Activated T-helper 17 cell treated with anti-CD3 and anti-CD28 coated beads, Interleukin-2, amount 50 U/mL, for 72 hours (primary cell): ENCODE measurements around the gene PPP1R14D. TPM values are rescaled to one million over a fixed set of nuclear protein-coding genes. Genes with fewer than 3 reads are reported as not detected.

Source experiments
- ATAC-seq: fragments of 150-1000 bp; cut with Tn5 transposase; replicated peaks from 2 replicates; pipeline ENCODE4 v1.10.0; 2021; ENCODE audit warnings: mild to moderate bottlenecking, moderate library complexity
- H3K27ac Mint-ChIP-seq: one replicate; pipeline ENCODE4 v1.8.0; 2022; ENCODE audit warnings: mixed read lengths
- H3K27me3 Mint-ChIP-seq: one replicate; pipeline ENCODE4 v1.8.0; 2022; ENCODE audit warnings: mixed read lengths
- H3K36me3 Mint-ChIP-seq: one replicate; pipeline ENCODE4 v1.8.0; 2022; ENCODE audit warnings: low read depth, mild to moderate bottlenecking, mixed read lengths
- H3K4me1 Mint-ChIP-seq: one replicate; pipeline ENCODE4 v1.8.0; 2022; ENCODE audit warnings: mixed read lengths
- H3K4me3 Mint-ChIP-seq: one replicate; pipeline ENCODE4 v1.8.0; 2022; ENCODE audit warnings: mild to moderate bottlenecking, mixed read lengths
- H3K9me3 Mint-ChIP-seq: one replicate; pipeline ENCODE4 v1.8.0; 2022; ENCODE audit warnings: mixed read lengths
- total RNA-seq, 2 donors: library from RNA; stranded (reverse); gene quantifications; one replicate each; pipeline ENCODE4 v1.2.3, GENCODE V29; 2022

Gene PPP1R14D
- total RNA-seq, 2 donors from 2014 or later, result not detected

DNA sequence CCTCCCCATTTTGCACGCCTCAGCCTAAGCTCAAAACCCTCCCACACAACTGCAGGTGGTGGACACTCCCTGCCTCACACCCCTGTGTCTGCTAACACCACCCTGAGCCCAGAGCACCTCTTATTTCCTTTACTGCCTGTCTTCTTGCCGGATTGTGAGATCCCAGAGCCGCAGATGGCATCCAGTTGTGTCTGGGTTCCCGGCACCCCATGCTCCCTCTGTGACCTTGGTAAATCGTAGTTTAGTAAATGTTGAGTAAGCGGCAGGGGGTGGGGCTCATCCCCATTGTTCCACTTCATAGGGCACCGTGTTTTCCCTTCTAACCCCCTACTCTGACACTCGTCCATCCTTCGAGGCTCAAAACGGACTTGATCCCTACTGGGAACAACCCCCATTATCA lies 30.2 kb upstream of the PPP1R14D start:
- Mint-ChIP-seq H3K4me3 (no peak overlapping the region), H3K9me3 (no peaks in the 10 kb centered on the region), H3K4me1 (peaks cover 10% of the 10 kb centered on the region), H3K27me3 (peaks cover 4% of the 10 kb centered on the region), H3K27ac (peak overlapping the region; percentile 70), H3K36me3 (no peaks in the 10 kb centered on the region)
- no peak for ATAC-seq

GRCh38 chr15:40857601-40858341 lies 29.3 kb upstream of the PPP1R14D start:
- Mint-ChIP-seq H3K36me3 (no peaks in the 10 kb centered on the region), H3K4me1 (peaks cover 10% of the 10 kb centered on the region), H3K27me3 (peaks cover 2% of the 10 kb centered on the region), H3K4me3 (no peak overlapping the region), H3K27ac (peak overlapping the region; percentile 43), H3K9me3 (no peaks in the 10 kb centered on the region)
- peak; percentile 87 for ATAC-seq

DNA sequence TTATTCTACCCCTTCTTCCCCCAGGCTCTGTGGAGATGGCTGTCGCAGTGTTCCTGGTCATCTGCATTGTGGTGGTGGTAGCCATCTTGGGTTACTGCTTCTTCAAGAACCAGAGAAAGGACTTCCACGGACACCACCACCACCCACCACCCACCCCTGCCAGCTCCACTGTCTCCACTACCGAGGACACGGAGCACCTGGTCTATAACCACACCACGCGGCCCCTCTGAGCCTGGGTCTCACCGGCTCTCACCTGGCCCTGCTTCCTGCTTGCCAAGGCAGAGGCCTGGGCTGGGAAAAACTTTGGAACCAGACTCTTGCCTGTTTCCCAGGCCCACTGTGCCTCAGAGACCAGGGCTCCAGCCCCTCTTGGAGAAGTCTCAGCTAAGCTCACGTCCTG lies 28.2 kb upstream of the PPP1R14D start:
- Mint-ChIP-seq H3K4me3 (no peak overlapping the region), H3K4me1 (peaks cover 10% of the 10 kb centered on the region), H3K27me3 (no peaks in the 10 kb centered on the region), H3K27ac (no peak overlapping the region), H3K9me3 (no peaks in the 10 kb centered on the region), H3K36me3 (no peaks in the 10 kb centered on the region)
- no peak for ATAC-seq

DNA sequence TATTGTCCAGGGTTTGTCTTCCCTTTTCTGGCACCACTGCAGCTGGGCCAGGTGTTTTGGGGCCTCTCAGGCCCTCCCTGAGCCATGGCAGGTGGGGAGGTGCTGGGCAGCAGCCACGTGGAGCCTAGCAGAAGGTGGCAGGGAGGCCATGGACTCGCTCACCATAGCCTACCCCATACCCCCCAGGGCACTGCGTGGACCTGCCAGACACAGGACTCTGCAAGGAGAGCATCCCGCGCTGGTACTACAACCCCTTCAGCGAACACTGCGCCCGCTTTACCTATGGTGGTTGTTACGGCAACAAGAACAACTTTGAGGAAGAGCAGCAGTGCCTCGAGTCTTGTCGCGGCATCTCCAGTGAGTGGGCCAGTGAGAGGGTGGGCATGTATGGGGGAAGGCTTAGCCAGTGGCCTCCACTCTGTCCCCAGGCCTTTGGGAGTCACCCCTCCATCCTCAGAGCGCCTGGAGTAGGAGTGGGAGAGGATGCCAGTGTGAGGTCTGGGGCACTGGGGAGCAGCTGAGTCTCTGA lies 27.3 kb upstream of the PPP1R14D start:
- peaks cover 6% of the 10 kb centered on the region for H3K36me3 Mint-ChIP-seq

GRCh38 chr15:40854161-40854560 lies 25.7 kb upstream of the PPP1R14D start:
- Mint-ChIP-seq H3K4me3 (no peak overlapping the region), H3K27ac (no peak overlapping the region), H3K9me3 (no peaks in the 10 kb centered on the region), H3K4me1 (peaks cover 7% of the 10 kb centered on the region), H3K27me3 (no peaks in the 10 kb centered on the region), H3K36me3 (peaks cover 6% of the 10 kb centered on the region)
- no peak for ATAC-seq

More for the DNA sequence above, 27.3 kb upstream of the PPP1R14D start:
- H3K27me3 Mint-ChIP-seq, result no peaks in the 10 kb centered on the region
- H3K4me1 Mint-ChIP-seq, result peaks cover 10% of the 10 kb centered on the region
- H3K9me3 Mint-ChIP-seq, result no peaks in the 10 kb centered on the region
- no peak overlapping the region for H3K27ac Mint-ChIP-seq
- H3K4me3 Mint-ChIP-seq, result no peak overlapping the region
- no peak for ATAC-seq

DNA sequence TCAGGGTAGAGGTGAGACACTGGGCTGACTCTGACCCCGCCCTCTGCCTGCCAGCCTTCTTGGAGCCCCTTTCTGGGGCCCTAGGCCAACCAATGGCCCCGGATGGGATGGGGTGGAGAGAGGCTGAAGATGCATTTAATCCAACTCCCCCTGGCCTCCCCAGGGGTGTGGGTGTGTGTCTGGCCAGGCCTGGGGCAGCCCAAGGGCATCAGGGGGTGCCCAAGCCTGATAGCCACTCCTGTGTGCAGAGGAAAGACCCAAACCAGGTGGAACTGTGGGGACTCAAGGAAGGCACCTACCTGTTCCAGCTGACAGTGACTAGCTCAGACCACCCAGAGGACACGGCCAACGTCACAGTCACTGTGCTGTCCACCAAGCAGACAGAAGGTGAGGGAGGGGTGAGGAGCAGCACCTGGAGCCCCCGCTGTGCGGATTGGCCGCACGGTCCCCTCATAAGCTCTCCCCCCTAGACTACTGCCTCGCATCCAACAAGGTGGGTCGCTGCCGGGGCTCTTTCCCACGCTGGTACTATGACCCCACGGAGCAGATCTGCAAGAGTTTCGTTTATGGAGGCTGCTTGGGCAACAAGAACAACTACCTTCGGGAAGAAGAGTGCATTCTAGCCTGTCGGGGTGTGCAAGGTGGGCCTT lies 24.9 kb upstream of the PPP1R14D start:
- no peaks in the 10 kb centered on the region for H3K27me3 Mint-ChIP-seq
- peaks cover under 1% of the 10 kb centered on the region for H3K4me1 Mint-ChIP-seq
- no peaks in the 10 kb centered on the region for H3K9me3 Mint-ChIP-seq
- H3K27ac Mint-ChIP-seq, result no peak overlapping the region
- no peak for ATAC-seq
- H3K4me3 Mint-ChIP-seq, result no peak overlapping the region
- peaks cover 6% of the 10 kb centered on the region for H3K36me3 Mint-ChIP-seq

GRCh38 chr15:40852529-40852928 lies 24.0 kb upstream of the PPP1R14D start:
- ATAC-seq, result no peak
- H3K27ac Mint-ChIP-seq, result no peak overlapping the region
- H3K9me3 Mint-ChIP-seq, result no peaks in the 10 kb centered on the region
- H3K4me3 Mint-ChIP-seq, result no peak overlapping the region
- H3K27me3 Mint-ChIP-seq, result no peaks in the 10 kb centered on the region
- peaks cover 6% of the 10 kb centered on the region for H3K4me1 Mint-ChIP-seq
- peaks cover 6% of the 10 kb centered on the region for H3K36me3 Mint-ChIP-seq

GRCh38 chr15:40850576-40851112 lies 22.1 kb upstream of the PPP1R14D start:
- Mint-ChIP-seq H3K27me3 (no peaks in the 10 kb centered on the region), H3K36me3 (peaks cover 6% of the 10 kb centered on the region), H3K4me3 (no peak overlapping the region), H3K27ac (no peak overlapping the region), H3K4me1 (peaks cover 12% of the 10 kb centered on the region), H3K9me3 (no peaks in the 10 kb centered on the region)
- no peak for ATAC-seq

- H3K4me1 Mint-ChIP-seq, result peaks cover 15% of the 10 kb centered on the region
- no peaks in the 10 kb centered on the region for H3K27me3 Mint-ChIP-seq
- no peaks in the 10 kb centered on the region for H3K9me3 Mint-ChIP-seq
- peak overlapping the region; percentile 85 for H3K4me3 Mint-ChIP-seq
- peak overlapping the region; percentile 6 for H3K27ac Mint-ChIP-seq
- no peak for ATAC-seq
- H3K36me3 Mint-ChIP-seq, result peaks cover 6% of the 10 kb centered on the region
Measured at GRCh38 chr15:40847223-40847961, 18.9 kb upstream of the PPP1R14D start.

GRCh38 chr15:40846841-40847222 lies 18.3 kb upstream of the PPP1R14D start:
- peak overlapping the region; percentile 85 for H3K4me3 Mint-ChIP-seq
- no peak for ATAC-seq
- H3K27me3 Mint-ChIP-seq, result no peaks in the 10 kb centered on the region
- H3K27ac Mint-ChIP-seq, result no peak overlapping the region
- peaks cover 15% of the 10 kb centered on the region for H3K4me1 Mint-ChIP-seq
- H3K36me3 Mint-ChIP-seq, result peaks cover 6% of the 10 kb centered on the region
- H3K9me3 Mint-ChIP-seq, result no peaks in the 10 kb centered on the region

- no peaks in the 10 kb centered on the region for H3K9me3 Mint-ChIP-seq
- peaks cover 15% of the 10 kb centered on the region for H3K4me1 Mint-ChIP-seq
- H3K27me3 Mint-ChIP-seq, result no peaks in the 10 kb centered on the region
- no peak overlapping the region for H3K27ac Mint-ChIP-seq
- H3K36me3 Mint-ChIP-seq, result no peaks in the 10 kb centered on the region
- peak overlapping the region; percentile 85 for H3K4me3 Mint-ChIP-seq
- ATAC-seq, result no peak
Measured at GRCh38 chr15:40845511-40846284, 17.2 kb upstream of the PPP1R14D start.

- peaks cover 15% of the 10 kb centered on the region for H3K4me1 Mint-ChIP-seq
- peak overlapping the region; percentile 65 for H3K27ac Mint-ChIP-seq
- no peaks in the 10 kb centered on the region for H3K36me3 Mint-ChIP-seq
- peak overlapping the region; percentile 85 for H3K4me3 Mint-ChIP-seq
- no peaks in the 10 kb centered on the region for H3K9me3 Mint-ChIP-seq
- no peaks in the 10 kb centered on the region for H3K27me3 Mint-ChIP-seq
- ATAC-seq, result no peak
Measured at GRCh38 chr15:40845036-40845435, 16.5 kb upstream of the PPP1R14D start.

- Mint-ChIP-seq H3K36me3 (no peaks in the 10 kb centered on the region), H3K27ac (peak overlapping the region; percentile 65), H3K27me3 (no peaks in the 10 kb centered on the region), H3K4me1 (peaks cover 15% of the 10 kb centered on the region), H3K4me3 (peak overlapping the region; percentile 85), H3K9me3 (no peaks in the 10 kb centered on the region)
- peak; percentile 44 for ATAC-seq
Measured at GRCh38 chr15:40844696-40845030, 16.2 kb upstream of the PPP1R14D start.
